Measurements from ENCODE around the gene TAF3.

TAF3 gene

DNA sequence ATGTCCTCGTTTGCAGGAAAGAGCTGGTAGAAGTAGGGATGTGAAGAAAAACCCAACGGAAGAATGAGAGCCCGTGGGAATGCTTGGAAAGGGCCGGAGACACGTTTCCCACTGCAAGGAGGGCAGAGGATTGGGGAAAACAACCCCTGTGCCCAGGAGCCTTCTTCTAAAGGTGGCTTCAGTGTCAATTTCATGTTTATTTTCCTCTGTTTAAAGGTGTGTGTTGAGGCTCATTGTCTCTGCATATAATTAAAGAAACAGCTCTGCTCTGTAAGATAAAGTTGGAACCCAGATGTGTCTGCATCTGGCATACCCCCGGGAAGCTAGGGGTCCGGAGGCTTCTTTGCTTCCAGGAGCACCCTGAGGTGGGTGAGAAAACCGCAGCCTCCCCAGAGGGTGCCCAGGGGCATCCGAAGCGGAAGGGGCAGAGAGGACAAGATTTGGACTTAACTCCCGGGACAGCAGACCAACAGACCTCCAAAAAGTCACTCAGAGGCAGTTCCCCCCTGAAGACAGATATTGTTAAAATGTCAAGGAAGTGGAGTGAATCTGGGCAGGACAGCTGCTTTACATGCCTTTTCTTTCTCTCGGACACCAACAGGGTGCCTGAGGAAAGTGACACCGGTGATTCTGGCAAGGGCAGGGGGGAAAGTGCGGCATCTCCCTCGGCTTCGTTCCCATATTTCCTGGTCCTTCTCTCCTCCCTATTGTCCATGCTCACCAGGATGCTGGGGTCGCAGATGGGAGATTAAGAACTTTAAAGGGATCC, 227.6 kb downstream of the TAF3 start:
- Histone ChIP-seq H3K9me3 (ENCODE audit: insufficient read depth, low read depth, low read length) (no peaks in the 10 kb centered on the region), H3K27ac (ENCODE audit: low read length) (no peak overlapping the region), H3K27me3 (ENCODE audit: insufficient read depth, low read length) (peaks cover 100% of the 10 kb centered on the region), H3K4me3 (ENCODE audit: low read length) (peak overlapping the region; percentile 57), H3K4me1 (ENCODE audit: insufficient read depth, low read length) (peaks cover 34% of the 10 kb centered on the region), H3K36me3 (ENCODE audit: insufficient read depth, low read depth, low read length) (no peaks in the 10 kb centered on the region), H3K9ac (ENCODE audit: low read depth, low read length) (no peak overlapping the region)

DNA sequence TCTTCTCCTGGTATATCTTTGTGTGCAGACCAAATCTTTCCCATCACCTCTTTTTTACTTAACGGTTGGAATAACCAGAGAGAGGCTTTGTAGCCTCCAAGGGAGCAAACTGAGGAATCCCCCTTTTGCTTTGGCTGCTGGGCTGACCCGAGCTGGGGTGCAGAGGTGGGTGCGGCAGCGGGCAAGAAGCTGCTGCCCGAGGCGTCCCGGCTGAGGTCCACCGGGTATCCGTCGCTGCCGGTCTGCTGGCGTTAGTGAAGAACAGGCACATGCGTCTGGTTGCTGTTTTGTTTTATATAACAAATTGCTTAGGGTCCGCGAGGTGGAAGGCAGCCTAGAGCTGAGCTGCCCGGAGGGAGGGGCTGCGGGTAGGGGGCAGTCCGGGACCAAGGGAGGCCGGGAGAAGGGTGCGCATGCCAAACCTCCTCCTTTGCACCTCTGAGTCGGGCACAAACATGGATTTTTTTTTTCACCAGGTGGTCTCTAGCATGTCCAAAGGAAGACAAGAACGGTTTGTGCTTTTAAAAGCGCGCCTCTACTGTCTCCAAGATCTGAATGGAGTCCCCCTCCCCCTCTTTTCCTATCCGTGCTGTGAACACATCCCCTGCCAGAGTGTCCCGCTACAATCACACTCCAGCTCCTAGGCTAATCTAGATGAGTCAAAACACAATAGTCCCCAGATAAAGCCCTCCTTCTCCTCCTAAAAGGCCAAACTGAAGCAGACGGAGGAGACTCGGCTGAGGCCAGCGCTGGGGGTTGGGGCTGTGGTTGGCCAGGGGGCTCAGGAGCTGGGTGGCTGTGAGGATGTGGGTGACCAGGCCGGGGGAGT, 229.4 kb downstream of the TAF3 start:
- Histone ChIP-seq H3K9me3 (ENCODE audit: insufficient read depth, low read depth, low read length) (no peaks in the 10 kb centered on the region), H3K9ac (ENCODE audit: low read depth, low read length) (no peak overlapping the region), H3K36me3 (ENCODE audit: insufficient read depth, low read depth, low read length) (no peaks in the 10 kb centered on the region), H3K27ac (ENCODE audit: low read length) (no peak overlapping the region), H3K27me3 (ENCODE audit: insufficient read depth, low read length) (peaks cover 100% of the 10 kb centered on the region), H3K4me1 (ENCODE audit: insufficient read depth, low read length) (peaks cover 29% of the 10 kb centered on the region), H3K4me3 (ENCODE audit: low read length) (0 out of 2 replicates have a peak overlapping the region, but pooled peaks have one; percentile 35)

DNA sequence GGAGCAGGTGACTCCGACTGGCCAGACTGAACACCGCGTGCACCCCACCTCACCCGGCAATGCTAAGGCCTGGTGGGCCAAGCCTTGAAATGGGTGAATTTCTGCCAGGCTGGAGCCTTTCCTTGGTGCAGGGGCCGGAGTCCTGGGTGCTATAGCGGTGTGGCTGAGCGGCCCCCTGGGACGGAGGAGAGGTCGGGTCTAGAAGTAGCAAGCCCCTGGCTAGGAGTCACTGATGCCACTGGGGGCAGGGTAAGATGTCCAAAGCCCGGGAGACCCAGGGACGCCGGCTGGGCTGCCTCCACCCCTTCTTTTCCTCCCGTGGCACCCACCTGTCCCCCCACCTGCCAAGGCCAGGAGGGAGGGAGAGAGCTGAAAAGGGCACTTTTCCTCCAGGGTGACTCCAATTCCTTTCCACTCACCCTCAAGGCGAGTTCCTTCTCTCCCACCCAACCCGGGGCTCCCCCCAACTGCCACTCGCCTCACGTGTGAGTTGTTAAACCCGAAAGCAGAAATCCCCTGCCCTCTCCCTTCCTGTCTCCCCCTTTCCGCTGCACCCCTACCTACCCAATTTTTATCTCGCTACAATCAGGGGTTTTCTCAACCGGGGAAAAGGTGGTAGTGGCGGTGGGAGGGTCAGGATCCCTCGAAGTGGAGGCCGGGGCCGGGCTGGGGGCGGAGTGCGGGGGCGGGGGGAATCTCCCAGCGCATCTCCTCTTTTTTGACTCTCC, 230.1 kb downstream of the TAF3 start:
- peaks cover 31% of the 10 kb centered on the region for H3K4me1 ChIP-seq (ENCODE audit: insufficient read depth, low read length)
- H3K4me3 ChIP-seq (ENCODE audit: low read length): no peak overlapping the region
- H3K27me3 ChIP-seq (ENCODE audit: insufficient read depth, low read length): peaks cover 99% of the 10 kb centered on the region
- H3K27ac ChIP-seq (ENCODE audit: low read length): no peak overlapping the region
- H3K9me3 ChIP-seq (ENCODE audit: insufficient read depth, low read depth, low read length): no peaks in the 10 kb centered on the region
- no peaks in the 10 kb centered on the region for H3K36me3 ChIP-seq (ENCODE audit: insufficient read depth, low read depth, low read length)
- H3K9ac ChIP-seq (ENCODE audit: low read depth, low read length): no peak overlapping the region

DNA sequence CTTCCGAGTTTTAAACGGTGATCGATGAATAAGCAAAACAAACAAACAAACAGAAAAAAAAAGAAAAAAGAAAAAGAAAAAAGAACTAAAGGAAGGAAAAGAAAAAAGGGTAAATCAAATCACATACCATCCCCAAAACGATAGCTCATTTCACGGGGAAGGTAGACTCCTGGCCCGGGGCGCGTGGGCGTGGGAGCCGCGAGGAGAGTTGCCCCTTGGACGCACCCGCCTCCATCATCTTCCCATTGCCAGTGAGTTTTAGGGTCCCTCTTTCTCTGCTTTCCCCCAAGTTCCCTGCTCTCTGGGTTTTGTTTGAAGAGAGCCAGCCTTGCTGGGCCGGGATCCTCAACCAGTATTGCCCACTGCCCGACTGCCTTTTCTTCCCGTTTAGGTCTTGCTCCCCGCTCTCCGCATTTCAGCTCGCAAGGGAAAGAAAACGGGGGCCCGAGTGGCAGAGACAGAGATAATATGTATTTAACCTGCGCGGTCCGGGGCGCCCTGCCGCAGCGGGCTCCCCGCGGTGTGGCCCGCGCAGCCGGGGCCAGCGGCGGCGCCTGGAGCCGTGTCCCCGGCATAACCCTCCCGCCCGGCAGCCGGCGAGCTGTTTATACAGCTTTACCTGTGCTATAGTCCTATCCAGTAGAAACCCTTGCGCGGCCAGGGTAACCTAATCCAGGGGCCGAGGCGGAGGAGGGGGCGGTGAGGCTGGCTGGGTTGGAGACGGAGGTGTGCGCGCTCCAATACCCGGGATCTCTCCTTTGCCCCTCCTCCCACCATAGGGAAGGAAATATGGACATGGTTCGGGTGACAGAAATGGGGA, 230.9 kb downstream of the TAF3 start:
- peaks cover 99% of the 10 kb centered on the region for H3K27me3 ChIP-seq (ENCODE audit: insufficient read depth, low read length)
- no peaks in the 10 kb centered on the region for H3K36me3 ChIP-seq (ENCODE audit: insufficient read depth, low read depth, low read length)
- H3K4me3 ChIP-seq (ENCODE audit: low read length): peak overlapping the region; percentile 57; the same call in 1 of the 2 replicates
- no peak overlapping the region for H3K9ac ChIP-seq (ENCODE audit: low read depth, low read length)
- H3K27ac ChIP-seq (ENCODE audit: low read length): no peak overlapping the region
- H3K9me3 ChIP-seq (ENCODE audit: insufficient read depth, low read depth, low read length): no peaks in the 10 kb centered on the region
- peaks cover 32% of the 10 kb centered on the region for H3K4me1 ChIP-seq (ENCODE audit: insufficient read depth, low read length)

DNA sequence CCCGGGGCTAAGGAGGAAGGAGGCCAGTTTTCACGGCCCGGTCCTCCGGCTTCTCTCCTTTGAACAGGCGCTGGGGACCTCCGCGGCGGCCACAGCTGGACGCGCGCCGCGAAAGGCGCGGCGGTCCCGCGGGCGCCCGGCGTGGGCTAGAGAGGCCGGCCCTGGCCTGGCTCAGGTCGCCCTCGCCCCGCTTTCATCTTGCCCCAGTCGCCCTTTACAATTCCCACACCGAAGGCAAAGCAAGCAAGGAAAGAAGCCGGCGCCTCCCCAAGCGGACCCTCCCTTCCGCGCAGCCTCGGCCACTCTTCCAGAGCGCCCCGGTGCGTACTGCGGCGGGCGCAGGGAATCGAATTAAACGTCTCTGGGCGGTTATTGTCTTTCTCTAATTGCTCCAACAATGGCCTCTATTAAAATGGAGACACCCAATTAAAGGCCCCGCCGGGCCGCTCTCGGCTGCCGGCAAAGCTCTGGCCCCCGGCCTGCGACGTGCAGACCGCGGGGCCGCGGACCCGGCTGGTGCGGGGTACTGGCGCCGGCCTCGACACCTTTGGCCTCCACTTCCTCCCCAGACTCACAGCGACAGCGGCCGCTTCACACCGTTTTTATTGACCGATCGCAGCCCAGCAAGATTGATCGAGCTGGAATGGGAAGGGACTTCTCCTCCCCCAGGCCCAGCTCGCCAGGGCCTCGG, 231.7 kb downstream of the TAF3 start:
- Histone ChIP-seq H3K27ac (ENCODE audit: low read length) (no peak overlapping the region), H3K36me3 (ENCODE audit: insufficient read depth, low read depth, low read length) (no peaks in the 10 kb centered on the region), H3K4me1 (ENCODE audit: insufficient read depth, low read length) (peaks cover 25% of the 10 kb centered on the region), H3K27me3 (ENCODE audit: insufficient read depth, low read length) (peaks cover 99% of the 10 kb centered on the region), H3K9me3 (ENCODE audit: insufficient read depth, low read depth, low read length) (no peaks in the 10 kb centered on the region), H3K4me3 (ENCODE audit: low read length) (peak overlapping the region; percentile 57; the same call in 1 of the 2 replicates), H3K9ac (ENCODE audit: low read depth, low read length) (no peak overlapping the region)

DNA sequence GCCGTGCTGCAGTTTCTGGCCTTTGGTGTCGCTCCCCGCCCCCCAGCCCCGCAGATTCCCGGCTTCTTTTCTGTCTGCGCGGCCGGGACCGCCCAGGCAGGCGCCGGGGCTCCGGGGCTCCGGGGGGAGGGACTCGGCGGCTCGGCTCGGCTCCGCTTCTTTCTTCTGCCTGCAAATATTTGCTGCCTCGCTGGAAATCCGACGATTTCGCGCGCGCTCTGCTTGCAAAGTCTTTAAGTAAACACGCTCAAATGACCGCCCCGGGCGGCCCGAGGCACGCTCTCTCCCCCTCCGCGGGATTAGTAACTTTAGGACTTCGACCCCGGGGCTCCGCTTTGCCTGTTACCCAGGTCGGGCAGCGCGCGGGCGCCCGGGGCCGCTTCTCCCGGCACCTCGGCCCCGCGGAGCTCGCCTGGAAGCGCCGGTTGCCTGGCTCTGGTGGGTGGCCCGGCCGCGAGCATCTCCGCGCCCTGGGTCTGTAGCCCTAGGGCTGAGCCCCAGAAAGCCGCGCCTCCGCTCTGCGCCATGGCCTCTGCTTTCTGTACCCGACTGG, 232.3 kb downstream of the TAF3 start:
- Histone ChIP-seq H3K27ac (ENCODE audit: low read length) (no peak overlapping the region), H3K4me3 (ENCODE audit: low read length) (peak overlapping the region; percentile 57; the same call in 1 of the 2 replicates), H3K36me3 (ENCODE audit: insufficient read depth, low read depth, low read length) (no peaks in the 10 kb centered on the region), H3K27me3 (ENCODE audit: insufficient read depth, low read length) (peaks cover 99% of the 10 kb centered on the region), H3K9ac (ENCODE audit: low read depth, low read length) (no peak overlapping the region), H3K4me1 (ENCODE audit: insufficient read depth, low read length) (peaks cover 26% of the 10 kb centered on the region), H3K9me3 (ENCODE audit: insufficient read depth, low read depth, low read length) (no peaks in the 10 kb centered on the region)

DNA sequence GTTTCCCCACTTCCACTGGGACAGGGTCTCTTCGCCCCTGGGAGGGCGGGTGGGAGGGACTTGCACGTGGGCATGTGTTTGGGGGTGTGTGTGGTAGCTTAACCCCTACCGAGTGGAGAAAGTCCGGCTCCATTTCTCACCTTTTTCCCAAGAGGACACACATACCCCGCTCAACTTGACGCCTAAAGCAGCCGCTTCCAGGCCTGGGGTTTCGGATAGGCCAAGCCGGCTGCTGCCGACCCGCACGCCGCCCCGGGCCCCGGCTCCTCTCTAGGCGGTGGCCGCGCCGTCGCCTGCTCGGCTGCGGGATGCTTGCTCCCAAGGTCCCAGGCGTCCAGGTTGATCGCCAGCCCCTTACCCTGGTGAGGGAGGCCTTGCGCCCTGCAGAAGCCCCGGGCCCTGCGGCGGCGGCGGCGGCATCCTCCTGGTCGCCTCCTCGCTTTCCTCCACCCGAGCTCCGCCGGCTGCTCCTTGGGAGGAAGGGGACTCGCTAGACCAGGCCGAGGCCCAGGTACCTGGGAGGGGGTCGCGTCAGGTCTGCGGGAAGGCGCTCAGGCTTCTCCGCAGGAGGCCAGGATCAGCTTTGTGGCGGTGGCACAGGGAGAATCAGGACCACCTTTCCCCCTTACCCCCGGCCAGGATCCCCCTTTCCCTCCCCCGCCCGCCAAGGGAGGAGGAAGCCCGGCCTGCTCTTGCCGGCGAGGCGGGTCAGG, 233.0 kb downstream of the TAF3 start:
- Histone ChIP-seq H3K4me1 (ENCODE audit: insufficient read depth, low read length) (peaks cover 19% of the 10 kb centered on the region), H3K27ac (ENCODE audit: low read length) (no peak overlapping the region), H3K4me3 (ENCODE audit: low read length) (peak overlapping the region; percentile 51; the same call in 1 of the 2 replicates), H3K9ac (ENCODE audit: low read depth, low read length) (no peak overlapping the region), H3K9me3 (ENCODE audit: insufficient read depth, low read depth, low read length) (no peaks in the 10 kb centered on the region), H3K36me3 (ENCODE audit: insufficient read depth, low read depth, low read length) (no peaks in the 10 kb centered on the region), H3K27me3 (ENCODE audit: insufficient read depth, low read length) (peaks cover 99% of the 10 kb centered on the region)

DNA sequence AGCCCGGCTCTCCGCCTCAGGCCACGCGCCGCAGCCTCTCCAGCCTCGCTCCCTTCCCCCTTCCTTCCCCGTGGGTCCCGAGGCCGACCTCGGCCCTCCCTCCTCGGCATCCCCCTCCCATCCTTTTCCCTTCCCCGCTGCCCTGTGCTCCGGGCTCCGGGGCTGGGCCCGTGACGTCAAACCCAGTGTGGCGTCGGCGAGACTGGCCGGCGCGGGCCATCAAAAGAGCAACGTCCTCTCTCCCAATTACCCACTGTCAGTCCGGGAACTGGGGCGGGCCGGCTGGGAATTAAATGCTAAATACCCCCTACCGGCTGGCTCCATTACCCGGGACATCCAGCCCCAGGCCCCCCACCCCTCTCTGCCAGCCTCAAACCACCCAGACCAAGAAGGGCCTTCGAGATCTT, 233.5 kb downstream of the TAF3 start:
- Histone ChIP-seq H3K4me3 (ENCODE audit: low read length) (peak overlapping the region; percentile 51), H3K9ac (ENCODE audit: low read depth, low read length) (no peak overlapping the region), H3K27ac (ENCODE audit: low read length) (no peak overlapping the region), H3K4me1 (ENCODE audit: insufficient read depth, low read length) (peaks cover 24% of the 10 kb centered on the region; the same call in 1 of the 2 replicates), H3K27me3 (ENCODE audit: insufficient read depth, low read length) (peaks cover 99% of the 10 kb centered on the region), H3K36me3 (ENCODE audit: insufficient read depth, low read depth, low read length) (no peaks in the 10 kb centered on the region), H3K9me3 (ENCODE audit: insufficient read depth, low read depth, low read length) (no peaks in the 10 kb centered on the region)

DNA sequence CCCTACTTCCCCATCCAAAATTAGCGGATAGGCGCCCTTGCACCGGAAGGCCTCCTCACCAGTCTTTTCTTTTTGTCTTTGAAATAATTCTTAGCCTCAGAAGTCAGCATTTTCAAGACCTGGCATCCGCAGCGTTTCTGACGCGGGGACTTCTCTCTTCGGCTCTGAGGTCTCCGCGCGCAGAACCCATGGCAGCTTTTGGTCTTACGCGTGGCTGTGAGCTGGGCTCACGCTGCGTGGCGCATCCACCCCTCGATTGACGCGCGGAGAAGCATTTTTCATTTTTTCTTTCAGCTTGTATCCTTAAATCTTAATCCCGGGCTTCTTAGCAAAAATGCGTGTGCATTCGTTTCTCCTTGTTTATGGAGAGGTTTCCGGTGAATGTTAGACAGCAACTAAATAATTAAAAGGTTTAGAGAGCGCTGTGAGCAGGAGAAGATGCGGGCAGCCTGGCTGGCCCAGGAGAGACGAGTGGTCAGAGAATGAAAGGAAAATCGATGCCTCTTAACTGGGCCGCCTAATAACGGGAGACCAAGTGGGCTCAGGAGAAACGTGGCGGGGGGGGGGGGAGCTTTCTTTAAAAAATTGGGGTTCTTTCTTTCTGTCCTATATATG, 234.1 kb downstream of the TAF3 start:
- Histone ChIP-seq H3K27ac (ENCODE audit: low read length) (no peak overlapping the region), H3K27me3 (ENCODE audit: insufficient read depth, low read length) (peaks cover 99% of the 10 kb centered on the region), H3K4me1 (ENCODE audit: insufficient read depth, low read length) (peaks cover 26% of the 10 kb centered on the region), H3K9me3 (ENCODE audit: insufficient read depth, low read depth, low read length) (no peaks in the 10 kb centered on the region), H3K9ac (ENCODE audit: low read depth, low read length) (no peak overlapping the region), H3K4me3 (ENCODE audit: low read length) (peak overlapping the region; percentile 51), H3K36me3 (ENCODE audit: insufficient read depth, low read depth, low read length) (no peaks in the 10 kb centered on the region)

Measured in iPS-20b (cell line).